ENCODE measurements around the gene MCMBP.

DNA sequence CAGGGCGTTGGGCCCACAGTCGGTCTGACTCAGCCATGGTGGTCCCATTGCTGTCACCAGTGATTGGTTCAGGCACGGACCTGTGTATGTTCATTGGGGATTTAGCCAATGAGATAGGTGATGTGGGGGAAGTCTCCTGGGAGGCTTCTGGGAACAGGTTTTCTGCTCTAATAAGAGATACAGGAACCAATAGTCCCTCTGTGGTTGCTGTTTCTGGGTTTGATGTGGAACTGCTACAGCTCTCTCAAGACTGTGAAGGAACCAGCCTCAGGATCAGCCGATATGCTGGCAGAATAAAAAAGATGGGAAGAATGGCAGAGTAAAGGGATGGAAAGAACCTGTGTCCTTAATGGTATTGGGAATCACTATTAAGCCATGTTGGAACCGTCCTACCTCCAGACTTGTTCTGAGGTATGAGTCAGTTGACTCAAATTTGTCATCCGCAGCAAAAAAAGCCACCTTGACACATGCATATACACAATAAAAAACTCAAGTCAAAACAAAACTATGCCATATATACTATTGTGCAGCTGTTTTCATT is 70.6 kb downstream of the MCMBP start:
- no peak for TF ChIP-seq EZH2 (IDR thresholded peaks at IDR 0.05; ENCODE audit: insufficient read depth, poor library complexity, severe bottlenecking)
- no peak for TF ChIP-seq EZH2phosphoT487 (IDR thresholded peaks at IDR 0.05; ENCODE audit: insufficient read depth, low read depth)
